ENCODE data around the gene NFASC. TPM values are rescaled to one million over a fixed set of nuclear protein-coding genes. Genes with fewer than 3 reads are reported as not detected.

NFASC gene
- total RNA-seq, 4 donors from 2014 or later, result 10.3 to 18.4 (median 10.9) TPM

- no peak for DNase-seq (ENCODE audit: low spot score)
- no peak for TF ChIP-seq CTCF (IDR thresholded peaks at IDR 0.05)
- ATAC-seq (ENCODE audit: low FRiP score), result no peak
These were observed 177.7 kb downstream of the NFASC start for GRCh38 chr1:205048382-205048781.

DNA sequence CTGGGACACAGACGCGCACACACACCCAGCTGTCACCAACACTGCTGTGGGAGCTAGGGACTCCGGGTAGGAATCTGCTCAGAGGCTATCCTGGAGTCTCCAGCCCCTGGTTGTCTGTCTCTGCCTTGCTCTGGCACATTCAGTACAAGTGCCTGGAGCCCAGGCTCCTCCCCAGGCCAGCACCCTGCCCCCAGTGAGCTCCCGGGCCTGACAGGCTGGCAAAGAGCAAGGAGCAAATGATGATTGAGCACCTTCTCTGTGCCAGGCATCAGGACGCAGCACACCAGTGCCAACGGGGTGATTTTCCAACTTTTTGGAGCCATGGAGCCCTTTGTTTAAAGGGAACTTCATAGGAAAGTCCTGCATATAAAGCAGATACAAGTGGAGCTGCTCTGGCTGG is 178.8 kb downstream of the NFASC start:
- no peak for ATAC-seq (ENCODE audit: low FRiP score)
- TF ChIP-seq CTCF (IDR thresholded peaks at IDR 0.05), result no peak
- no peak for DNase-seq (ENCODE audit: low spot score)

DNA sequence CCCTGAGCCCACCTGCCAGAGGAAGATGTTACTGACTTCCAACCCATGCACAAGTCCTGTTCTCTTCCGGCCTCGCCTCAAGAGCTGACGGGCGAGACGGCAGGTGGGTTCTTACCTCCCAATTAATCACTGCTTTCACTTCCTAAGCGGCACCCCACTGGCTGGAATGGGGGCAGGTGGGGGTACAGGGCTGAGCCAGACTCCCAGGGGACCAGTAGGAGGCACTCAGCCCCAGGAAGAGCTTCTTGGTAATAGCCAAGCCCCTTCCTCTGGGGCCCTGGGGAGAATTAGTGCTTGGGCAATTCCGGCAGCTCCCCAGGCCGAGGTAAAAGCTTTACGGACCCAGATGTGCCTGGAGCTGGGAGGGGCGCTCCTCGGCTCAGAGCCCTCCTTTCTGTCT is 182.0 kb downstream of the NFASC start:
- TF ChIP-seq CTCF (IDR thresholded peaks at IDR 0.05), result no peak
- DNase-seq (ENCODE audit: low spot score) (no peak), ATAC-seq (ENCODE audit: low FRiP score) (no peak)

GRCh38 chr1:205053296-205053695 is 182.6 kb downstream of the NFASC start:
- DNase-seq (ENCODE audit: low spot score) (no peak), ATAC-seq (ENCODE audit: low FRiP score) (no peak)
- TF ChIP-seq CTCF (IDR thresholded peaks at IDR 0.05), result no peak

DNA sequence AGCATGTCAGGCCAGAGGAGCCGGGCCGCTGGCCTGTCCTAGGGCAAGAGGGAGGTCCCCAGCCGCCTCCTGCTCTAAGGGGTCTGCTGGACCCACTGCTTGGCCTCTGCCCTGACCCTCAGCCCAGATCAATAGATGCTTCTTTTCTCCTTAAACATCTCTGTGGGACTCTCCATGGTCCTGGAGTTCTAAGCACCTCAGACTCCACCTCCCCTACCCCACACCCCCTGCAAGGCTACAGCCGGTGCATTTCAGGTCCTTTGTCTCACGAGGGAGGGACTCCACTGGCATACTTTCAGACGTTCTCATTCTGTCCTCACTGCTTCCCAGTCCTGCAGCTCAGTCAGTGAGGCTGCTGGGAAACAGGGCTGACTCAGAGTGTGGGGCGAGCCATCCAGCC is 183.4 kb downstream of the NFASC start:
- ATAC-seq (ENCODE audit: low FRiP score) (no peak), DNase-seq (ENCODE audit: low spot score) (no peak)
- TF ChIP-seq CTCF (IDR thresholded peaks at IDR 0.05), result no peak

GRCh38 chr1:205056188-205056611 is 185.5 kb downstream of the NFASC start:
- ATAC-seq (ENCODE audit: low FRiP score) (no peak), DNase-seq (ENCODE audit: low spot score) (no peak)
- TF ChIP-seq CTCF (IDR thresholded peaks at IDR 0.05), result no peak

DNA sequence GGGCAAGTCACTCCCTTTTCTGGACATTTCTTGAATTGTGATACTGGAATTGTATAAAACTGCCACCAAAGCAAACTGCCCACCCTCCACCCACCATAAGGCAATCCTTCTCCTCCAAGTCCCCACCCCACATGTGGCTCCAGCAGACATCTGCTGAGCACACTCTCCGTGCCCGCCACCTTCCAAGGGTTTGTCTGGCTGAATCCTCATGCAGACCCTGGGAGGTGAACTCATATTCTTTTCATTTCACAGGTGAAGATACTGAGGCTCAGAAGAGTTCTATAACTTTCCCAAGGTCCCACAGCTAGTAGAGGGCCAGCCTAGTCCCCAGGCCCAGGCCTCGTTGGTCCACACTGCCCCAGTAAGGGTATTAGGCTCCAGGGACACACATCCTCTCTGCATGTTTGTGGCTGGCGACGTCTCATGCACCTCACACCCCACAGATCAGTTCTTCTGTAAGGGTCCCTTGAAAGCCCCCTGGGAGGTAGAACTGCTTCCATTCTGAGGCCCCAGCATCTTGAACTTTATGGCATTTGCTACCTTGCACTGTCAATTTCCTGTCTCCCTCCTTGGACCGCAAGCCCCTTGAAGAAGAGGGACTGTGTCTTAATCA is 186.4 kb downstream of the NFASC start:
- no peak for DNase-seq (ENCODE audit: low spot score)
- no peak for TF ChIP-seq CTCF (IDR thresholded peaks at IDR 0.05)
- ATAC-seq (ENCODE audit: low FRiP score), result no peak
